Activated CD8-positive, alpha-beta memory T cell treated with anti-CD3 and anti-CD28 coated beads for 1 hour (primary cell): ENCODE results near the gene PRLHR.
"Not testable (repeated sequence)": the region's sequence is repeated elsewhere in the genome, so short reads cannot be mapped to it uniquely, and the experiment has no call there.

ENCODE experiments used
- DNase-seq, 2 donors: peaks; one replicate each; pipeline ENCODE4 v3.0.0-alpha.2; 2020; ENCODE audit warnings: low read depth in 1 of 2; ENCODE audit errors: extremely low read depth in 1 of 2

PRLHR gene

GRCh38 chr10:118595598-118596425 lies at the start of gene PRLHR:
Gene PRLHR, minus strand, starts transcription at chr10:118595648. Its CDS starts 404 bp downstream, at chr10:118595244.
- DNase-seq = no peak

GRCh38 chr10:118642228-118642627 lies 46.8 kb upstream of the PRLHR start:
- no peak for DNase-seq

GRCh38 chr10:118638680-118639079 lies 43.2 kb upstream of the PRLHR start:
- DNase-seq = no peak

GRCh38 chr10:118635674-118636402 lies 40.4 kb upstream of the PRLHR start:
- no peak for DNase-seq

GRCh38 chr10:118633786-118634185 lies 38.3 kb upstream of the PRLHR start:
- no peak for DNase-seq

GRCh38 chr10:118629211-118629610 lies 33.8 kb upstream of the PRLHR start:
- DNase-seq = no peak

- DNase-seq = no peak
Observed at GRCh38 chr10:118628397-118628796, 32.9 kb upstream of the PRLHR start.

GRCh38 chr10:118626953-118627352 lies 31.5 kb upstream of the PRLHR start:
- no peak for DNase-seq

GRCh38 chr10:118625504-118625903 lies 30.1 kb upstream of the PRLHR start:
- DNase-seq = no peak

GRCh38 chr10:118624747-118625146 lies 29.3 kb upstream of the PRLHR start:
- no peak for DNase-seq

- DNase-seq = no peak
Observed at GRCh38 chr10:118621304-118621942, 26.0 kb upstream of the PRLHR start.

GRCh38 chr10:118613863-118614262 lies 18.4 kb upstream of the PRLHR start:
- DNase-seq = not testable (repeated sequence)

GRCh38 chr10:118610577-118610976 lies 15.1 kb upstream of the PRLHR start:
- no peak for DNase-seq

GRCh38 chr10:118607768-118608354 lies 12.4 kb upstream of the PRLHR start:
- no peak for DNase-seq

- DNase-seq = no peak
Observed at GRCh38 chr10:118605694-118606093, 10.2 kb upstream of the PRLHR start.

- no peak for DNase-seq
Observed at GRCh38 chr10:118596426-118597124, 1.1 kb upstream of the PRLHR start.

- no peak for DNase-seq
Observed at GRCh38 chr10:118595064-118595420, 406 bp downstream of the PRLHR start.

GRCh38 chr10:118594392-118595063 lies 920 bp downstream of the PRLHR start:
- DNase-seq = no peak

- DNase-seq = no peak
Observed at GRCh38 chr10:118592675-118593330, 2.6 kb downstream of the PRLHR start.

GRCh38 chr10:118590334-118590733 lies 5.1 kb downstream of the PRLHR start:
- DNase-seq = no peak
